GM23338 (cell line): ENCODE data around the gene GGNBP2. TPM values are rescaled to one million over a fixed set of nuclear protein-coding genes. Genes with fewer than 3 reads are reported as not detected.

Experiments used
- ATAC-seq: fragments of 200-7000 bp; cut with Tn5 transposase; 3 replicates; pipeline ENCODE4 v1.9.1; 2020
- DNase-seq: peaks from one replicate; pipeline ENCODE4 v3.0.0-alpha.2; 2015; ENCODE audit warnings: low spot score
- H2AFZ ChIP-seq: fragments of 200-600 bp; sonication (generic); 2 replicates; pipeline ENCODE4 v1.8.0; 2016; ENCODE audit warnings: antibody characterized with exemption, mild to moderate bottlenecking, moderate library complexity
- H3F3A ChIP-seq: fragments of 200-600 bp; sonication (generic); replicated peaks from 2 replicates; pipeline ENCODE4 v1.8.0; 2017; ENCODE audit warnings: antibody characterized with exemption, mixed run types, low read depth
- H3K27ac ChIP-seq: fragments of 200-600 bp; sonication (generic); 2 replicates; pipeline ENCODE4 v1.6.1; 2016; ENCODE audit warnings: low read depth
- H3K27me3 ChIP-seq: fragments of 200-600 bp; sonication (generic); 2 replicates; pipeline ENCODE4 v1.8.0; 2016; ENCODE audit warnings: mild to moderate bottlenecking, mixed run types, moderate library complexity; ENCODE audit not compliant: insufficient read depth
- H3K36me3 ChIP-seq: fragments of 200-600 bp; sonication (generic); 2 replicates; pipeline ENCODE4 v1.8.0; 2016; ENCODE audit warnings: mild to moderate bottlenecking; ENCODE audit not compliant: insufficient read depth
- H3K4me1 ChIP-seq: fragments of 200-600 bp; sonication (generic); 2 replicates; pipeline ENCODE4 v1.8.0; 2016; ENCODE audit warnings: mild to moderate bottlenecking, moderate library complexity; ENCODE audit not compliant: insufficient read depth
- H3K4me2 ChIP-seq: fragments of 200-600 bp; sonication (generic); 2 replicates; pipeline ENCODE4 v1.7.1; 2017; ENCODE audit warnings: mixed run types
- H3K4me3 ChIP-seq: fragments of 200-600 bp; sonication (generic); 2 replicates; pipeline ENCODE4 v1.6.1; 2016; ENCODE audit warnings: mixed run types
- H3K79me2 ChIP-seq: fragments of 200-600 bp; sonication (generic); replicated peaks from 2 replicates; pipeline ENCODE4 v1.8.0; 2017; ENCODE audit warnings: mild to moderate bottlenecking; ENCODE audit not compliant: insufficient read depth
- H3K9me2 ChIP-seq: fragments of 200-600 bp; sonication (generic); 2 replicates; pipeline ENCODE4 v1.8.0; 2017; ENCODE audit not compliant: insufficient read depth
- H4K20me1 ChIP-seq: fragments of 200-600 bp; sonication (generic); replicated peaks from 2 replicates; pipeline ENCODE4 v1.8.0; 2017; ENCODE audit warnings: mild to moderate bottlenecking; ENCODE audit not compliant: insufficient read depth
- H3K27ac Mint-ChIP-seq: 2 replicates; pipeline ENCODE4 v1.8.0; 2020; ENCODE audit warnings: inconsistent platforms, mild to moderate bottlenecking, moderate library complexity, mixed read lengths
- H3K27me3 Mint-ChIP-seq: 3 replicates; pipeline ENCODE4 v1.8.0; 2022; ENCODE audit warnings: low read depth, mild to moderate bottlenecking, moderate library complexity, mixed read lengths, inconsistent platforms; ENCODE audit not compliant: insufficient read depth, poor library complexity
- H3K36me3 Mint-ChIP-seq: 3 replicates; pipeline ENCODE4 v1.8.0; 2021; ENCODE audit warnings: low read depth, mild to moderate bottlenecking, inconsistent platforms, moderate library complexity, mixed read lengths
- H3K4me1 Mint-ChIP-seq: 3 replicates; pipeline ENCODE4 v1.8.0; 2020; ENCODE audit warnings: mild to moderate bottlenecking, inconsistent platforms, mixed read lengths
- H3K4me3 Mint-ChIP-seq: 3 replicates; pipeline ENCODE4 v1.8.0; 2021; ENCODE audit warnings: moderate library complexity, mild to moderate bottlenecking, inconsistent platforms, mixed read lengths
- H3K9me3 Mint-ChIP-seq: 3 replicates; pipeline ENCODE4 v1.8.0; 2020; ENCODE audit warnings: moderate library complexity, mild to moderate bottlenecking, inconsistent platforms, mixed read lengths
- CREB1 ChIP-seq: fragments of 250-450 bp; sonication (Bioruptor Pico); IDR thresholded peaks from 2 replicates; pipeline ENCODE4 v1.5.0; 2020; ENCODE audit warnings: low read depth, mild to moderate bottlenecking, moderate library complexity
- CTCF ChIP-seq, 2 experiments: fragments of 200-600 bp in 1 of 2; sonication (generic) in 1 of 2; conservative IDR thresholded peaks; 2 replicates each; pipeline versions ENCODE4 v1.5.1 to v1.6.1; 2016 to 2017; ENCODE audit warnings: antibody characterized with exemption in 2 of 2, low read depth in 2 of 2, mild to moderate bottlenecking in 2 of 2, moderate library complexity in 1 of 2
- EZH2 ChIP-seq: fragments of 200-600 bp; sonication (generic); IDR thresholded peaks from one replicate; pipeline ENCODE4 v1.8.0; 2017; ENCODE audit warnings: antibody characterized with exemption, mild to moderate bottlenecking, low read depth; ENCODE audit not compliant: unreplicated experiment
- EZH2phosphoT487 ChIP-seq: fragments of 200-600 bp; sonication (generic); IDR thresholded peaks from one replicate; pipeline ENCODE4 v1.8.1; 2018; ENCODE audit warnings: antibody characterized with exemption; ENCODE audit not compliant: unreplicated experiment
- JUNB ChIP-seq: IDR thresholded peaks from one replicate; pipeline ENCODE4 v1.6.1; 2016; ENCODE audit warnings: antibody characterized with exemption; ENCODE audit not compliant: unreplicated experiment
- NANOG ChIP-seq: IDR thresholded peaks from 2 replicates; pipeline ENCODE4 v1.6.1; 2016; ENCODE audit warnings: antibody characterized with exemption, borderline replicate concordance
- POLR2AphosphoS5 ChIP-seq: IDR thresholded peaks from 2 replicates; pipeline ENCODE4 v1.6.1; 2016; ENCODE audit warnings: antibody characterized with exemption, low read depth
- STAT1 ChIP-seq: IDR thresholded peaks from one replicate; pipeline ENCODE4 v1.6.1; 2016; ENCODE audit warnings: antibody characterized with exemption; ENCODE audit not compliant: unreplicated experiment
- ZNF114 ChIP-seq: fragments of 250-450 bp; sonication (Bioruptor Pico); IDR thresholded peaks from 2 replicates; pipeline ENCODE4 v1.5.0; 2020; ENCODE audit warnings: mild to moderate bottlenecking, moderate library complexity
- ZNF331 ChIP-seq: fragments of 250-450 bp; sonication (Bioruptor Pico); IDR thresholded peaks from 2 replicates; pipeline ENCODE4 v1.5.0; 2020; ENCODE audit warnings: low read depth, mild to moderate bottlenecking, moderate library complexity
- ZNF462 ChIP-seq: fragments of 250-450 bp; sonication (Bioruptor Pico); IDR thresholded peaks from 2 replicates; pipeline ENCODE4 v1.5.0; 2020; ENCODE audit warnings: mild to moderate bottlenecking, moderate library complexity
- polyA plus RNA-seq: library from polyadenylated mRNA; unstranded; fragments of >200 nt; fragmentation: Nextera tagmentation; extraction: Ambion mirVana; gene quantifications from 2 replicates; pipeline ENCODE4 v1.2.1, GENCODE V29; 2016
- total RNA-seq: library from RNA; depleted of rRNA; stranded (reverse); fragments of >200 nt; shearing (Covaris generic); gene quantifications from 2 replicates; pipeline ENCODE4 v1.2.3, GENCODE V29; 2014
- TF ChIP-seq, protein P1 (sequence below): IDR thresholded peaks from 2 replicates; pipeline ENCODE4 v1.6.1; 2016; ENCODE audit warnings: antibody characterized with exemption

Gene GGNBP2
- total and polyA plus RNA-seq, 2 experiments from 2014 or later = 40.7 to 41.2 TPM

GRCh38 chr17:36504156-36504545 is 40.6 kb upstream of the GGNBP2 start:
- no peak overlapping the region for H3K27ac ChIP-seq
- Mint-ChIP-seq H3K27ac (no peak overlapping the region), H3K4me3 (no peak overlapping the region)

More at GRCh38 chr17:36504156-36504545, 40.6 kb upstream of the GGNBP2 start:
- Mint-ChIP-seq H3K27me3 (peaks cover 8% of the 10 kb centered on the region), H3K36me3 (peaks cover 89% of the 10 kb centered on the region), H3K4me1 (no peaks in the 10 kb centered on the region), H3K9me3 (no peaks in the 10 kb centered on the region)
- Histone ChIP-seq H3K4me1 (no peaks in the 10 kb centered on the region), H3K9me2 (no peaks in the 10 kb centered on the region), H3K4me3 (no peak overlapping the region), H3K79me2 (no peaks in the 10 kb centered on the region), H4K20me1 (peaks cover 4% of the 10 kb centered on the region), H3K4me2 (no peak overlapping the region), H3K36me3 (peaks cover 21% of the 10 kb centered on the region), H3F3A (no peaks in the 10 kb centered on the region), H3K27me3 (no peaks in the 10 kb centered on the region), H2AFZ (no peak overlapping the region)
- no peak for DNase-seq
- TF ChIP-seq ZNF114 (CRISPR knock-in tag) (no peak), JUNB (no peak), CREB1 (CRISPR knock-in tag) (no peak), ZNF462 (no peak), EZH2 (no peak), NANOG (no peak), CTCF (conservative IDR thresholded peaks at IDR 0.05; ENCODE audit: low read depth in 2 of 2) (no peak), STAT1 (no peak), EZH2phosphoT487 (no peak), POLR2AphosphoS5 (no peak), ZNF331 (CRISPR knock-in tag) (no peak)
- TF ChIP-seq, protein P1, sequence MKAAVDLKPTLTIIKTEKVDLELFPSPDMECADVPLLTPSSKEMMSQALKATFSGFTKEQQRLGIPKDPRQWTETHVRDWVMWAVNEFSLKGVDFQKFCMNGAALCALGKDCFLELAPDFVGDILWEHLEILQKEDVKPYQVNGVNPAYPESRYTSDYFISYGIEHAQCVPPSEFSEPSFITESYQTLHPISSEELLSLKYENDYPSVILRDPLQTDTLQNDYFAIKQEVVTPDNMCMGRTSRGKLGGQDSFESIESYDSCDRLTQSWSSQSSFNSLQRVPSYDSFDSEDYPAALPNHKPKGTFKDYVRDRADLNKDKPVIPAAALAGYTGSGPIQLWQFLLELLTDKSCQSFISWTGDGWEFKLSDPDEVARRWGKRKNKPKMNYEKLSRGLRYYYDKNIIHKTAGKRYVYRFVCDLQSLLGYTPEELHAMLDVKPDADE = no peak
- no peak for ATAC-seq
